ENCODE results near the gene ASIC4. TPM values are rescaled to one million over a fixed set of nuclear protein-coding genes. Genes with fewer than 3 reads are reported as not detected.

The ASIC4 gene
- total and polyA plus RNA-seq, 2 of the 13 experiments (the other 11 are each of a cell fraction or from before 2014, with no cell fraction given), result 0.03 TPM; not detected in 1

DNA sequence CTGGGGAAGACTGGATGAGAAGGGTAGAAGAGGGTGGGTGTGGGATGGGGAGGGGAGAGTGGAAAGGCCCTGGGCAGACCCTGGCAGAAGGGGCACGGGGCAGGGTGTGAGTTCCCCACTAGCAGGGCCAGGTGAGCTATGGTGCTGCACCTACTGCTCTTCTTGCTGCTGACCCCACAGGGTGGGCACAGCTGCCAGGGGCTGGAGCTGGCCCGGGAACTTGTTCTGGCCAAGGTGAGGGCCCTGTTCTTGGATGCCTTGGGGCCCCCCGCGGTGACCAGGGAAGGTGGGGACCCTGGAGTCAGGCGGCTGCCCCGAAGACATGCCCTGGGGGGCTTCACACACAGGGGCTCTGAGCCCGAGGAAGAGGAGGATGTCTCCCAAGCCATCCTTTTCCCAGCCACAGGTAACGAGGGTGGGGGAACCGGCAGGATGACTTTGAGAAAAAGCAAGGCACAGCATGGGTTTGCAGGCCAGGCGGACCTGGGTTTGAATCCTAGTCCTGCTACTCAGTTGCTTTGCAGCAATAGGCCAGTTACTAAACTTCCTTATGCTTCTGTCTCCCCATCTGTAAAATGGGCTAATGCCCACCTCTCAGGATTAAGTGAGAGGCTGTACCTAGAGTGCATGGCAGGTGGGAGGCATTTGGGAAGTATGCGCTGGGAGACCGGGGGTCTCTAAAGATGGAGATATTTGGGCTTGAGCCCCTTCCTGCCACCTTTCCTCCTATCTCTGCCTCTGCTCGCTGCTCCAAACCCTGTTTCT, 58.1 kb downstream of the ASIC4 start, which contains the start of gene INHA (continued):
- TF ChIP-seq, protein P1, sequence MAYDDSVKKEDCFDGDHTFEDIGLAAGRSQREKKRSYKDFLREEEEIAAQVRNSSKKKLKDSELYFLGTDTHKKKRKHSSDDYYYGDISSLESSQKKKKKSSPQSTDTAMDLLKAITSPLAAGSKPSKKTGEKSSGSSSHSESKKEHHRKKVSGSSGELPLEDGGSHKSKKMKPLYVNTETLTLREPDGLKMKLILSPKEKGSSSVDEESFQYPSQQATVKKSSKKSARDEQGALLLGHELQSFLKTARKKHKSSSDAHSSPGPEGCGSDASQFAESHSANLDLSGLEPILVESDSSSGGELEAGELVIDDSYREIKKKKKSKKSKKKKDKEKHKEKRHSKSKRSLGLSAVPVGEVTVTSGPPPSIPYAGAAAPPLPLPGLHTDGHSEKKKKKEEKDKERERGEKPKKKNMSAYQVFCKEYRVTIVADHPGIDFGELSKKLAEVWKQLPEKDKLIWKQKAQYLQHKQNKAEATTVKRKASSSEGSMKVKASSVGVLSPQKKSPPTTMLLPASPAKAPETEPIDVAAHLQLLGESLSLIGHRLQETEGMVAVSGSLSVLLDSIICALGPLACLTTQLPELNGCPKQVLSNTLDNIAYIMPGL (CRISPR knock-in tag; IDR thresholded peaks at IDR 0.05; ENCODE audit: borderline replicate concordance in 1 of 2, low read depth in 1 of 2), result 0 out of 4 replicates have a peak, but pooled peaks of 1 of the 2 experiments have one; percentile 5
- TF ChIP-seq ZKSCAN8 (CRISPR knock-in tag; IDR thresholded peaks at IDR 0.05; ENCODE audit: borderline replicate concordance) (no peak), ATM (IDR thresholded peaks at IDR 0.05; ENCODE audit: borderline replicate concordance) (no peak), NFIB (CRISPR knock-in tag; IDR thresholded peaks at IDR 0.05; ENCODE audit: borderline replicate concordance) (no peak), HIC2 (CRISPR knock-in tag; IDR thresholded peaks at IDR 0.05; ENCODE audit: low read depth) (peak; percentile 5; the same call in 1 of the 2 replicates), MATR3 (CRISPR knock-in tag; IDR thresholded peaks at IDR 0.05) (no peak), ZBTB38 (CRISPR knock-in tag; IDR thresholded peaks at IDR 0.05) (no peak), ZSCAN22 (CRISPR knock-in tag; IDR thresholded peaks at IDR 0.05) (0 out of 2 replicates have a peak, but pooled peaks have one; percentile 2), NFE2L1 (CRISPR knock-in tag; IDR thresholded peaks at IDR 0.05; ENCODE audit: borderline replicate concordance) (peak; percentile 77; the same call in 1 of the 2 replicates), AGO1 (IDR thresholded peaks at IDR 0.05; ENCODE audit: low read depth, low read length, poor library complexity, severe bottlenecking) (no peak), GABPB1 (CRISPR knock-in tag; IDR thresholded peaks at IDR 0.05) (no peak; the same call in 1 of the 2 replicates), IRF2 (CRISPR knock-in tag; IDR thresholded peaks at IDR 0.05) (no peak)
- TF ChIP-seq, protein P2, sequence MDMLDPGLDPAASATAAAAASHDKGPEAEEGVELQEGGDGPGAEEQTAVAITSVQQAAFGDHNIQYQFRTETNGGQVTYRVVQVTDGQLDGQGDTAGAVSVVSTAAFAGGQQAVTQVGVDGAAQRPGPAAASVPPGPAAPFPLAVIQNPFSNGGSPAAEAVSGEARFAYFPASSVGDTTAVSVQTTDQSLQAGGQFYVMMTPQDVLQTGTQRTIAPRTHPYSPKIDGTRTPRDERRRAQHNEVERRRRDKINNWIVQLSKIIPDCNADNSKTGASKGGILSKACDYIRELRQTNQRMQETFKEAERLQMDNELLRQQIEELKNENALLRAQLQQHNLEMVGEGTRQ (IDR thresholded peaks at IDR 0.05; ENCODE audit: low read depth, low read length), result no peak
- TF ChIP-seq, protein P2 (CRISPR knock-in tag; IDR thresholded peaks at IDR 0.05; ENCODE audit: borderline replicate concordance), result no peak
- TF ChIP-seq, protein P3, sequence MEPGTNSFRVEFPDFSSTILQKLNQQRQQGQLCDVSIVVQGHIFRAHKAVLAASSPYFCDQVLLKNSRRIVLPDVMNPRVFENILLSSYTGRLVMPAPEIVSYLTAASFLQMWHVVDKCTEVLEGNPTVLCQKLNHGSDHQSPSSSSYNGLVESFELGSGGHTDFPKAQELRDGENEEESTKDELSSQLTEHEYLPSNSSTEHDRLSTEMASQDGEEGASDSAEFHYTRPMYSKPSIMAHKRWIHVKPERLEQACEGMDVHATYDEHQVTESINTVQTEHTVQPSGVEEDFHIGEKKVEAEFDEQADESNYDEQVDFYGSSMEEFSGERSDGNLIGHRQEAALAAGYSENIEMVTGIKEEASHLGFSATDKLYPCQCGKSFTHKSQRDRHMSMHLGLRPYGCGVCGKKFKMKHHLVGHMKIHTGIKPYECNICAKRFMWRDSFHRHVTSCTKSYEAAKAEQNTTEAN (CRISPR knock-in tag; conservative IDR thresholded peaks at IDR 0.05), result no peak
- TF ChIP-seq, protein P4, sequence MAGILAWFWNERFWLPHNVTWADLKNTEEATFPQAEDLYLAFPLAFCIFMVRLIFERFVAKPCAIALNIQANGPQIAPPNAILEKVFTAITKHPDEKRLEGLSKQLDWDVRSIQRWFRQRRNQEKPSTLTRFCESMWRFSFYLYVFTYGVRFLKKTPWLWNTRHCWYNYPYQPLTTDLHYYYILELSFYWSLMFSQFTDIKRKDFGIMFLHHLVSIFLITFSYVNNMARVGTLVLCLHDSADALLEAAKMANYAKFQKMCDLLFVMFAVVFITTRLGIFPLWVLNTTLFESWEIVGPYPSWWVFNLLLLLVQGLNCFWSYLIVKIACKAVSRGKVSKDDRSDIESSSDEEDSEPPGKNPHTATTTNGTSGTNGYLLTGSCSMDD (CRISPR knock-in tag; IDR thresholded peaks at IDR 0.05), result no peak
- TF ChIP-seq, protein P5, sequence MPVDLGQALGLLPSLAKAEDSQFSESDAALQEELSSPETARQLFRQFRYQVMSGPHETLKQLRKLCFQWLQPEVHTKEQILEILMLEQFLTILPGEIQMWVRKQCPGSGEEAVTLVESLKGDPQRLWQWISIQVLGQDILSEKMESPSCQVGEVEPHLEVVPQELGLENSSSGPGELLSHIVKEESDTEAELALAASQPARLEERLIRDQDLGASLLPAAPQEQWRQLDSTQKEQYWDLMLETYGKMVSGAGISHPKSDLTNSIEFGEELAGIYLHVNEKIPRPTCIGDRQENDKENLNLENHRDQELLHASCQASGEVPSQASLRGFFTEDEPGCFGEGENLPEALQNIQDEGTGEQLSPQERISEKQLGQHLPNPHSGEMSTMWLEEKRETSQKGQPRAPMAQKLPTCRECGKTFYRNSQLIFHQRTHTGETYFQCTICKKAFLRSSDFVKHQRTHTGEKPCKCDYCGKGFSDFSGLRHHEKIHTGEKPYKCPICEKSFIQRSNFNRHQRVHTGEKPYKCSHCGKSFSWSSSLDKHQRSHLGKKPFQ (CRISPR knock-in tag; IDR thresholded peaks at IDR 0.05; ENCODE audit: insufficient replicate concordance), result peak; percentile 6

All from HepG2 (cell line).